IPS-NIHi7 (cell line): ENCODE data around the gene ASCC3.
"Not testable (repeated sequence)": the region's sequence is repeated elsewhere in the genome, so short reads cannot be mapped to it uniquely, and the experiment has no call there.

ENCODE experiments used
- DNase-seq: peaks from one replicate; pipeline ENCODE4 v3.0.0; 2012; ENCODE audit warnings: mixed read lengths; ENCODE audit errors: extremely low spot score

ASCC3 gene, protein sequence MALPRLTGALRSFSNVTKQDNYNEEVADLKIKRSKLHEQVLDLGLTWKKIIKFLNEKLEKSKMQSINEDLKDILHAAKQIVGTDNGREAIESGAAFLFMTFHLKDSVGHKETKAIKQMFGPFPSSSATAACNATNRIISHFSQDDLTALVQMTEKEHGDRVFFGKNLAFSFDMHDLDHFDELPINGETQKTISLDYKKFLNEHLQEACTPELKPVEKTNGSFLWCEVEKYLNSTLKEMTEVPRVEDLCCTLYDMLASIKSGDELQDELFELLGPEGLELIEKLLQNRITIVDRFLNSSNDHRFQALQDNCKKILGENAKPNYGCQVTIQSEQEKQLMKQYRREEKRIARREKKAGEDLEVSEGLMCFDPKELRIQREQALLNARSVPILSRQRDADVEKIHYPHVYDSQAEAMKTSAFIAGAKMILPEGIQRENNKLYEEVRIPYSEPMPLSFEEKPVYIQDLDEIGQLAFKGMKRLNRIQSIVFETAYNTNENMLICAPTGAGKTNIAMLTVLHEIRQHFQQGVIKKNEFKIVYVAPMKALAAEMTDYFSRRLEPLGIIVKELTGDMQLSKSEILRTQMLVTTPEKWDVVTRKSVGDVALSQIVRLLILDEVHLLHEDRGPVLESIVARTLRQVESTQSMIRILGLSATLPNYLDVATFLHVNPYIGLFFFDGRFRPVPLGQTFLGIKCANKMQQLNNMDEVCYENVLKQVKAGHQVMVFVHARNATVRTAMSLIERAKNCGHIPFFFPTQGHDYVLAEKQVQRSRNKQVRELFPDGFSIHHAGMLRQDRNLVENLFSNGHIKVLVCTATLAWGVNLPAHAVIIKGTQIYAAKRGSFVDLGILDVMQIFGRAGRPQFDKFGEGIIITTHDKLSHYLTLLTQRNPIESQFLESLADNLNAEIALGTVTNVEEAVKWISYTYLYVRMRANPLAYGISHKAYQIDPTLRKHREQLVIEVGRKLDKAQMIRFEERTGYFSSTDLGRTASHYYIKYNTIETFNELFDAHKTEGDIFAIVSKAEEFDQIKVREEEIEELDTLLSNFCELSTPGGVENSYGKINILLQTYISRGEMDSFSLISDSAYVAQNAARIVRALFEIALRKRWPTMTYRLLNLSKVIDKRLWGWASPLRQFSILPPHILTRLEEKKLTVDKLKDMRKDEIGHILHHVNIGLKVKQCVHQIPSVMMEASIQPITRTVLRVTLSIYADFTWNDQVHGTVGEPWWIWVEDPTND (N-terminal part only)

DNA sequence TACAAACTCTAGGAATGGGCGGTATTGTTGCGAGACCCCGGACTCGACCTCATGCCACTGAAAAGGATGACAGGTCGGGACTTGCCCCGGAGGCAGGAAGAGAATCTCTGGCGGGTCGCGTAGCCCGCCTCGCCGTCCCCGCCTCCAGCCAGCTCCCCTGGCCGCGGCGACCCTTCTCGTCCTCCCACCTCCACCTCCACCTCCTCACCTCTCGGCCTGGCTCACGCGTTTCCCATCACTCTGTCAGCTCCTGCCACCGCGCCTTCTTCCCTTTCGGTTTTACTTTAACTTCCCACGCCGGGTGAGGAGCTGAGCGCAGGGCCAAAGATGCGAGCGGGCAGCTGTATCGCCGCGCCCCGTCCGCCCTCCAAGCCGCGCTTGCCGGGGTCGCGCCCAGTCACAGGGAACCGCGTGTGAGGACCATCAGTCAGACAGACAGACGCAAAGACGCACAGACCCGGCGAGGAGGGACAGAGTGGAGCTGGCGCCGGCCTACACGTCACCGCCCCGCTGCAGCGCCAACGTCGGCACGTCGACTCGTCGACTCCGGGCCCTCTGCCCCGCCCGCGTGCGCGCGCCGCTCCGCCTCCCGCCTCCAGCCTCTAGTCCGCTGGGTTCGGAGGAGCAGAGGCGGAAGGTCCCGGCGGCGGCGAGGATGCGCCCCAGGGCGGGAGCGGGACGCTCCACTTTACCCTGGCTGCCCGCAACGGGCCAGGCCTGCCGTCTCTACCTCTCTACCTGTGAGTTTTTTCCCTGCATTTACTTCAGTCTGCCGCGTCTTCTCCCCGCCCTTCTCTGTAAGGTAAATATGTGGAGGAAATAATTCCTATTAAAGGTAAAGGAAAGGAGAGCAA is at the start of gene ASCC3:
Gene ASCC3, minus strand, starts transcription at position 477 of the 854 bp plus-strand sequence. CDS start 13,332 bp downstream, outside the sequence.
- DNase-seq = peak; percentile 87

- no peak for DNase-seq
Observed at GRCh38 chr6:100925749-100926148, 44.6 kb upstream of the ASCC3 start.

DNA sequence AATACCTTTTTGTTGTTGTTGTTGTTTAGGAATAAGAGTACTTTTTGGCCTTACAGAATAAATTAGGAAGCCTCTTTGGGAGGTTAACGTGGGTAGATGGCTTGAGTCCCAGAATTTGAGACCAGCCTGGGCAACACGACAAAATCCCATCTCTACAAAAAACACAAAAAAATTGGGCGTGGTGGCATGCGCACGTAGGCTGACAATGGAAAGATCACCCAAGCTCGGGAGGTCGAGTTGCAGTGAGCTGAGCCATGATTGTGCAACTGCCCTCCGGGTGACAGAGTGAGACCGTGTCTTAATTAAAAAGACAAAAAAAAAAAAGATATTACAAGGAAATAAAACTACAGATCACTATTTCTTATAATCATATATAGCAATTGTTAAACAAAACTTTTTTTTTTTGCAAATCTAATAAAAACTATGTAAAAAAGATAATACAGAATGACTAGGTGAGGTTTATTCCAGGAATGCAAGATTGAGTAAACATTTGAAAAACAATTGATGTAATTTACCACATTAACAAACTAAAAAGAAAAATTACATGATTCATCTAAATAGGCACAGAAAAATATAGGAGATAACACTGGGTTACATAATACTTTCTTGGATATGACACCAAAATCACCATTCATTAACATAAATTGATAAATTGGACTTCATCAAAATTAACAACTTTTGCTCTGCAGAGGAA is 43.6 kb upstream of the ASCC3 start:
- DNase-seq = no peak

- no peak for DNase-seq
Observed at GRCh38 chr6:100923481-100924165, 42.5 kb upstream of the ASCC3 start.

- no peak for DNase-seq
Observed at GRCh38 chr6:100920028-100920605, 39.0 kb upstream of the ASCC3 start.

DNA sequence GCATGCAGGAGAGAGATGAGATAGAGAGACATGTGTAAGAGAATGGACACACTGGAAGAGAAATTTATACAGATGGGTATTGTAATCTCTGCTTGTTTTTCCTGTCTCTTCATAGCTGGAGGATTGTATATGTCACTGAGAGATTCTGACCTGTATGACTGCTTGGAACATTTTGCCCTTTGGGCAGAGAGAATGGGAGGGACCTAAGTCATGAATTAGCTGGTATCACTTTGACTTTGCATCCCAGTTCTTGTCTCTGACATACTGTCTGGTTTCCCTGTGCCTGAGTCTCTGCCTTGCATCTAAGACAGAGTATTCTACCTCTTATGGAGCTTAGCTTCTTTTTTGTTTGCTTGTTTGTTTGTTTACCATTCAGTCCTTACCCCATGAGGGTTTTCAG is 37.0 kb upstream of the ASCC3 start:
- DNase-seq = no peak

- no peak for DNase-seq
Observed at GRCh38 chr6:100915876-100916275, 34.7 kb upstream of the ASCC3 start.

GRCh38 chr6:100913400-100914276 is 32.5 kb upstream of the ASCC3 start:
- peak; percentile 38 for DNase-seq

DNA sequence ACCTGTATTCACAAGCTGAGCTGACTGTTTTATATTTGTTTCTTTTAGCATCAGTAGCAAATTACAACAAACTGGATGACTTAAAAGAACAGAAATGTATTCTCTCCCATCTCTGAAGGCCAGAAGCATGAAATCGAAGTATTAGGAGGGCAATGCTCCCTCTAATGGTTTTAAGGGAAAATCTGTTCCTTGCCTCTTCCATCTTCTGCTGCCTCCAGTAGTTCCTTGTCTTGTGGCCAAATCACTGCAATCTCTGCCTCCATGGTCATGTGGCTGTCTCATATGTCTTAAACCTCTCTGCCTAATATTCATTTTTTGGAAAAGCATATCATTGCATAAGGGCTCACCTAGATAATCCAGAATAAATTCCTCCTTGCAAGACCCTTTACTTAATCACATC is 25.2 kb upstream of the ASCC3 start:
- DNase-seq = no peak

DNA sequence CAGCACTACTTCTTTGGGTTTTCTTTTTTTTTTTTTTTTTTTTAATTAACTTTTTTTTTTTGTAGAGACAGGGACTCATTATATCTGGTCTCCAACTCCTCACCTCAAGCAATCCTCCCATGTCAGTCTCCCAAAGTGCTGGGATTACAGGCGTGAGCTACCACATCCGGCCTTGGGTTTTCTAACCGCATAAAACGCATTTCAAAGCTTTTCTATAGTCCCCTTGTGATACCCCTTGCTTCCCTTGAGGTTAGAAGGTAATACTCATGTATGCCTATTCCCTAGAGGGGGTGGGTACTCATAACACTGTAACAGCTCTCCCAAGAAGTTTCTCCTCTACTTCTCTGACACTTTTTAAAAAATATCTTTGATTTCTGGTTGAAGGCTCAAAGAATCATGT is 23.9 kb upstream of the ASCC3 start:
- no peak for DNase-seq

GRCh38 chr6:100904316-100904715 is 23.2 kb upstream of the ASCC3 start:
- no peak for DNase-seq

DNA sequence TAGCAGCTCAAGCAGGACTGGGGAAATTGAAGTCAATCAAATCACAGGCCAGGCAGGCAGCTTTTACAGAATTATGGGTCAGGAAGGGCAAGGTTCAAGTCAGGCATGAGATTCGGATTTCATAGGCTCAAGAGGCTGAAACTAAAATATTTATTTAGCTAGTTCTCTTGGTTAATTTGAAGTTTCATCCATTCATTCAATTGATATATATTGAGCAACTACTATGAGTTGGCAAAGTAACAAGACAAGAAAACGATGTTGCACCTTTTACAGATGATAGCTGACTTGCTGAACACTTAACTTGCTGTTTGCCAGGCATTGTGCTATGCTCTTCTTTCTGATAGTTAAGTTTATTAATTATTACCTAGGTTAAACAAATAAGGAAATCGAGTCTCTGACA is 20.5 kb upstream of the ASCC3 start:
- DNase-seq = no peak

GRCh38 chr6:100899202-100899601 is 18.1 kb upstream of the ASCC3 start:
- DNase-seq = no peak

- DNase-seq = no peak
Observed at GRCh38 chr6:100897671-100898070, 16.5 kb upstream of the ASCC3 start.

DNA sequence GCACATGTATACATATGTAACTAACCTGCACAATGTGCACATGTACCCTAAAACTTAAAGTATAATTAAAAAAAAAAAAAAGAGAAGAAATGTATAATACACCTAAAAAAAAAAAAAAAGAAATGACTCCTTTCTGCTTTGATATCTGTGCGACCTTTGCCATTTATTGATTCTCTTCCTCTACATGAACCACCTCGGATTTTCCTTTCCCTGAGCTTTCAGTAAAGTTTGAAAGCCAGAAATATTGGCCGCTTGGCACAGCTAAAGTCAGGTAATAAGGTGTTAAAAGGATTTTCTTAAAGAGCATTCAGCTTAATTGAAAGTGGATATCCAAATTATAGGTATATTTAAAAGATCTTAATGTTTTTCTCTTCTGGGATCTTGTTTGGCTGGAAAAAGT is 12.6 kb upstream of the ASCC3 start:
- DNase-seq = no peak

DNA sequence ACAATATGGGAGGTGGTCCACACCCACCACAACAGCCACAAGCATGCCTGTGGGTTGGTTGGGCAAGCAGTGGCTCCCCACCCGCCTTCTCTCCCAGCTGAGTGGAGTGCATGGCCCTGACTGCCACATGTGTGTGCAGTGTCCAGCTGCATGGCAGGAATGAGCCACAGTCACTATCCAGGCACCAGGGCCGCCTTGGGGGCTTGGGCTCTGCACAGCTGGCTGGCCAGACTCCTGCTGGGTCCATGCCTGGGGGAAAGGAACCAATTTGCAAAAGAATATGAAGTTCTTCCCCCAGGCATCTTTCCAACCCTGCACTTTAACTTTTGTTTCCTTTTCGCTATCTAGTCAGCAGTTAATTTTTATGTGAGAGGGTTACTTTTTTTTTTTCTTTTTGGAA is 11.6 kb upstream of the ASCC3 start:
- peak; percentile 26 for DNase-seq

DNA sequence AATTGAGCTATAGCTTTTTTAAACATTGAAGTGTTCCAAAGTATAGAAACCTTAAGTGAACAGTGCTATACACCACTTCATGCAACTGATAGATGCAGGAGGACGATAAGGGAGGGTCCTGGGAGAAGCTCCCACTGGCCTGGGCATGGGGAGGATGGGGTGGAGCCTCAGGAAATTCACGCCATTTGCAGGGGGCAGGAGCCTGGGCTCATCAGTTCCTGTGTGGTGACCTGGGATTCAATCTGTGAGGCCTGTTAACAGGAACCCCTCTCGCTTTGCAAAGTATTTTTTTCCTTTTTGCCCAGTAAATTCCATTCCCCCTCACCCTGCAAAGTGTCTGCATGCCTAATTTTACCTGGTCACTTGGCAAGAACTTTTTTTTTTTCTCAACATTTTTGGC is 11.0 kb upstream of the ASCC3 start:
- DNase-seq = peak; percentile 43

GRCh38 chr6:100891079-100891478 is 9.9 kb upstream of the ASCC3 start:
- no peak for DNase-seq

DNA sequence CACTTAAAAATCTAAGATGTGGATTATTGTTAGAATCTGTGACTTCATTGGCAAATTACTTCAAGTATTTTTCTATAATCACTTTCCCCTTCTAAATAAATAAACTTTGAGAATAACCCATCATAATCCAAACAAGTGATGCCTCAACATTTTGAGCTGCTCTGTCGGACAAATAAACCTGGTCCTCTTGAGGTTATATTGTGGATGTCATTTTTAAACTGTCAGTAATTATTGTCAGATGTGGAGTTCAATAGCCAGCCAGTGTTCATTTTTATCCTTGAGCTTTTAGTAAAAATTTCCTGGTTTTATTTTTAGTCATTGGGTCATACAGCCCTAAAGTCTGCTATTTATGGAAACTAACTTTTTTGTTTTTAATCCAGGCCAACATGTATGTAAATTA is 9.5 kb upstream of the ASCC3 start:
- DNase-seq = not testable (repeated sequence)
